ENCODE results near the gene PLA2G2C.

- TF ChIP-seq CTCF (IDR thresholded peaks at IDR 0.05; ENCODE audit: low read depth, low read length) (no peak), EZH2phosphoT487 (IDR thresholded peaks at IDR 0.05; ENCODE audit: low read depth) (no peak)
Measured at GRCh38 chr1:20182415-20182814, 3.9 kb downstream of the PLA2G2C start.
